Mesothelial cell of epicardium (in vitro differentiated cells): ENCODE measurements around the gene CYP2W1. TPM values are rescaled to one million over a fixed set of nuclear protein-coding genes. Genes with fewer than 3 reads are reported as not detected.

Experiments used
- DNase-seq, 2 experiments: peaks; one replicate each; pipeline ENCODE4 v3.0.0; 2021; ENCODE audit warnings: low spot score in 2 of 2; ENCODE audit not compliant: unreplicated experiment in 2 of 2
- H3K27ac Mint-ChIP-seq: 2 replicates; pipeline ENCODE4 v1.8.0; 2021; ENCODE audit warnings: mixed read lengths
- H3K27me3 Mint-ChIP-seq: 2 replicates; pipeline ENCODE4 v1.8.0; 2021; ENCODE audit warnings: low read depth, mixed read lengths
- H3K36me3 Mint-ChIP-seq: 2 replicates; pipeline ENCODE4 v1.8.0; 2021; ENCODE audit warnings: mixed read lengths
- H3K4me1 Mint-ChIP-seq: 2 replicates; pipeline ENCODE4 v1.8.0; 2021; ENCODE audit warnings: mixed read lengths
- H3K4me3 Mint-ChIP-seq: 2 replicates; pipeline ENCODE4 v1.8.0; 2021; ENCODE audit warnings: mild to moderate bottlenecking, moderate library complexity, mixed read lengths
- H3K9me3 Mint-ChIP-seq: 2 replicates; pipeline ENCODE4 v1.8.0; 2021; ENCODE audit warnings: mixed read lengths
- CTCF ChIP-seq: fragments of 200-600 bp; sonication (generic); IDR thresholded peaks from one replicate; pipeline ENCODE4 v1.5.0; 2021; ENCODE audit warnings: antibody characterized with exemption; ENCODE audit not compliant: unreplicated experiment
- total RNA-seq: library from RNA; stranded (reverse); gene quantifications from 3 replicates; pipeline ENCODE4 v1.2.1, GENCODE V29; 2021

The CYP2W1 gene
- total RNA-seq, 1 donor from 2014 or later, result 5.6 TPM

GRCh38 chr7:988426-988911, 5.5 kb downstream of the CYP2W1 start:
- H3K27ac Mint-ChIP-seq, result no peak overlapping the region
- H3K9me3 Mint-ChIP-seq, result no peaks in the 10 kb centered on the region
- no peak for DNase-seq
- H3K4me1 Mint-ChIP-seq, result peaks cover 10% of the 10 kb centered on the region
- H3K27me3 Mint-ChIP-seq, result no peaks in the 10 kb centered on the region
- H3K36me3 Mint-ChIP-seq, result no peaks in the 10 kb centered on the region
- H3K4me3 Mint-ChIP-seq, result no peak overlapping the region
- no peak for TF ChIP-seq CTCF

GRCh38 chr7:988963-989529, 6.1 kb downstream of the CYP2W1 start:
- Mint-ChIP-seq H3K4me1 (peaks cover 10% of the 10 kb centered on the region), H3K27me3 (no peaks in the 10 kb centered on the region), H3K27ac (no peak overlapping the region), H3K36me3 (no peaks in the 10 kb centered on the region), H3K4me3 (no peak overlapping the region), H3K9me3 (no peaks in the 10 kb centered on the region)
- DNase-seq, result no peak
- no peak for TF ChIP-seq CTCF

GRCh38 chr7:990352-990932, 7.5 kb downstream of the CYP2W1 start:
- Mint-ChIP-seq H3K4me3 (no peak overlapping the region), H3K27ac (no peak overlapping the region), H3K9me3 (no peaks in the 10 kb centered on the region), H3K4me1 (peaks cover 10% of the 10 kb centered on the region), H3K36me3 (no peaks in the 10 kb centered on the region), H3K27me3 (no peaks in the 10 kb centered on the region)
- TF ChIP-seq CTCF, result no peak
- DNase-seq, result no peak

DNA sequence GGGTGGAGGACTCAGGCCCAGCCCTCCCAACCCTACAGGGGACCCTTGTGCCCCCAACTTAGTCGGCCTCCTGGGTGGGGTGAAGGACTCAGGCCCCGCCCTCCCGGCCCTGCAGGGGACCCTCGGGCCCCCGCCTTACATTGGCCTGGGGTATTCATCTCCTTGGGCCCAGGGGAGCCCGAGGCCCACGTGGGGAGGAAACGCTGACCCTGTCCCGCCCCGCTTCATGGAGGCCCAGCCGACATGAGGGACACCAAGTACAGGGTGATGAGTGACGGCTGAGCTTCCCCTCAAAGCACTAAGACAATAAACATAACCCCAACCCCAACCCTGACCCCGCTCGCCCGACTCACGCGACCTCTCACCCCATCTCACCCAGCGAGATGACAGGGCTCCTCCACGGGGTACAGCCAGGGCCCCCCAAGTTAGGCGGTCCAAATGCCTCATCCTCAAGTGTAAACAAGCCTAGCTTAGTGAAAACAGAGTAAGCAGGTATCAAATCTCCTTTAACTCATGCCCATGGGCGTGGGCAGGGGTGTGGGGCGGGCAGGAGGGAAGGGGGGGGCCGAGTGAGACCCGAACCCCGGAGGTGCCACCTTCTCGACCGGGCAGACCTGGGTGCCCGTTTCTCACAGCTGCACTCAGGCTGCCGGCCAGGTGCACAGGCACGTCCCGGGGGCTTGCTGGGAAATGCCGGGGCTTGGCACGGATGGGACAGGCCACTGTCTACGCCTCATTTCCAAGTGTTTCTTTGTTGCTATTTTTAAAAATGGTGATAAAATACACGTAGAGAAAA, 8.2 kb downstream of the CYP2W1 start:
- DNase-seq, result no peak
- Mint-ChIP-seq H3K9me3 (no peaks in the 10 kb centered on the region), H3K4me3 (no peak overlapping the region), H3K27ac (no peak overlapping the region), H3K36me3 (no peaks in the 10 kb centered on the region), H3K27me3 (no peaks in the 10 kb centered on the region), H3K4me1 (peaks cover 10% of the 10 kb centered on the region)
- TF ChIP-seq CTCF, result no peak

DNA sequence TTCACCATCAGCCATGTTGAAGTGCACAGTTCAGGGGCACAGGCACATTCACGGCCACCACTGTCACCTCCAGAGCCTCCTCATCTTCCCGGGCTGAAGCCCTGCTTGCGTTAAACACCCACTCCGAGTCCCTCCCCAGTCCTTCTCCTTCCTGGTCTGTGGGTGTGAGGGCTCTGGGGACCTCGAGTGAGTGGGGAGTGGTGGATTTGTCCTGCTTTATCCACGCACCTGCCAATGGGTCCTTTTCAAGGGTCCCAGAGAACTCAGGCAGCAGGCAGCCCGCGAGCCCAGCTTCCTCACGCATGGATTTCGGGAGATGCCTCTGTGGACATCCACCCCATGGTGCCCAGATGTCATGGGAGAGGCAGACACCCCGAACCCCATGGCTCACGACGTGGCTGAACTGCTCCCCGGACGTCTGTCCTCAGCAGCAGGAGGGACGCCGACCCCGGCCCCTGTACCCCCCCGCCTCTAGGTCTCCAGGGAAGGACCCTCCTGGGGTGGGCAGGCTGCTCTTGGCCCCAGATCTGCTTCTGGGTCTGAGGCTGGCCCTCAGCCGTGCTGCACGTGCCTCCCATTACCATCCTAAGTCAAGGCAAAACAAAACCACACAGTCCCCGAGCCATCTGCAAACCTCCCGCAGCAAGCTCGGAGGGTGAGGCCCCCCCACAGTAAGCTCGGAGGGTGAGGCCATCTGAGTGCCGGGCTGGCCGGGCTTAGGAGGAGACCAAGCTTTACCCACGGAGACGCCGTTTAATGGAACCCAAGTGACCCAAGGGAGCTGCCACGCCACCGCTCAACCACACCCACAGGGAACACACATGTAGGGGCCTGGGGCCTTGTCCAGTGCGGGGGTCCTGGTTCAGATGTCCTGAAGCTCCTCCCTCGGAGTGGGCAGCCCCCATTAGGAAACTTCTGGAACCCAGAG, 9.0 kb downstream of the CYP2W1 start:
- H3K9me3 Mint-ChIP-seq, result no peaks in the 10 kb centered on the region
- no peaks in the 10 kb centered on the region for H3K36me3 Mint-ChIP-seq
- peaks cover 8% of the 10 kb centered on the region for H3K4me1 Mint-ChIP-seq
- DNase-seq, result no peak
- H3K4me3 Mint-ChIP-seq, result no peak overlapping the region
- no peak for TF ChIP-seq CTCF
- no peak overlapping the region for H3K27ac Mint-ChIP-seq
- no peaks in the 10 kb centered on the region for H3K27me3 Mint-ChIP-seq
